ENCODE data around the gene DPH6.

DNA sequence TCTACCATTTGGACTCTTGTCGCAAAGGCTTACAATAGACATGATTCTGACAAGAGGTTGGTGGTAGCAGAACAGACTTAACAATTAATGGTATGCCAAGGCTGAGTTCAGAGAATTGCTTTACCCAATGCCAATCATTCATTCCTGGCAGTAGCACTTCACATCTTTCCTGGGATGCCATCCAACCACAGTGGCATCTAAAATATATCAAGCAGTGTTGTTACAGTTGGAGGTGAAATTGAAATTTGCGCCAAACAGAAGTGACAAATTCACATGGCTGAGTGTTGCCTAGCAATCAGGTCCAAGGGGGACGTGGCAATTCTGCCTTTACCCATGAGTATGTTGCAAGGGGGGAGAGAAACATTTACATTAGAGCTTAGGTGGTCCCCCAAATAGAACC lies 21.0 kb upstream of the DPH6 start:
- TF ChIP-seq, protein P1, sequence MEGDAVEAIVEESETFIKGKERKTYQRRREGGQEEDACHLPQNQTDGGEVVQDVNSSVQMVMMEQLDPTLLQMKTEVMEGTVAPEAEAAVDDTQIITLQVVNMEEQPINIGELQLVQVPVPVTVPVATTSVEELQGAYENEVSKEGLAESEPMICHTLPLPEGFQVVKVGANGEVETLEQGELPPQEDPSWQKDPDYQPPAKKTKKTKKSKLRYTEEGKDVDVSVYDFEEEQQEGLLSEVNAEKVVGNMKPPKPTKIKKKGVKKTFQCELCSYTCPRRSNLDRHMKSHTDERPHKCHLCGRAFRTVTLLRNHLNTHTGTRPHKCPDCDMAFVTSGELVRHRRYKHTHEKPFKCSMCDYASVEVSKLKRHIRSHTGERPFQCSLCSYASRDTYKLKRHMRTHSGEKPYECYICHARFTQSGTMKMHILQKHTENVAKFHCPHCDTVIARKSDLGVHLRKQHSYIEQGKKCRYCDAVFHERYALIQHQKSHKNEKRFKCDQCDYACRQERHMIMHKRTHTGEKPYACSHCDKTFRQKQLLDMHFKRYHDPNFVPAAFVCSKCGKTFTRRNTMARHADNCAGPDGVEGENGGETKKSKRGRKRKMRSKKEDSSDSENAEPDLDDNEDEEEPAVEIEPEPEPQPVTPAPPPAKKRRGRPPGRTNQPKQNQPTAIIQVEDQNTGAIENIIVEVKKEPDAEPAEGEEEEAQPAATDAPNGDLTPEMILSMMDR (conservative IDR thresholded peaks at IDR 0.05; ENCODE audit: low read depth, low read length) = no peak
- no peak for TF ChIP-seq EZH2 (IDR thresholded peaks at IDR 0.05; ENCODE audit: borderline replicate concordance, low read depth, low read length, poor library complexity, severe bottlenecking)

All from A673 (cell line).